Measurements from ENCODE around the gene NTNG2.

NTNG2 gene

GRCh38 chr9:132166599-132166998 lies 4.7 kb downstream of the NTNG2 start:
- H3K4me1 Mint-ChIP-seq = peaks cover 28% of the 10 kb centered on the region
- no peak for DNase-seq (ENCODE audit: low spot score in 2 of 2)
- no peak overlapping the region for H3K27ac Mint-ChIP-seq (ENCODE audit: low read depth)
- no peaks in the 10 kb centered on the region for H3K9me3 Mint-ChIP-seq
- no peak for ATAC-seq (replicated peaks; ENCODE audit: extremely low read depth, poor library complexity, severe bottlenecking)
- H3K4me3 Mint-ChIP-seq = no peak overlapping the region
- peaks cover 4% of the 10 kb centered on the region for H3K36me3 Mint-ChIP-seq (ENCODE audit: insufficient read depth)
- H3K27me3 Mint-ChIP-seq = peaks cover 59% of the 10 kb centered on the region

- no peak for DNase-seq (ENCODE audit: low spot score in 2 of 2)
Observed at GRCh38 chr9:132167192-132167591, 5.3 kb downstream of the NTNG2 start.

GRCh38 chr9:132168347-132168746 lies 6.5 kb downstream of the NTNG2 start:
- no peak overlapping the region for H3K4me3 Mint-ChIP-seq

More at GRCh38 chr9:132167192-132167591, 5.3 kb downstream of the NTNG2 start:
- H3K4me1 Mint-ChIP-seq = peaks cover 32% of the 10 kb centered on the region
- H3K4me3 Mint-ChIP-seq = no peak overlapping the region
- H3K9me3 Mint-ChIP-seq = no peaks in the 10 kb centered on the region
- peaks cover 55% of the 10 kb centered on the region for H3K27me3 Mint-ChIP-seq
- H3K27ac Mint-ChIP-seq (ENCODE audit: low read depth) = no peak overlapping the region
- ATAC-seq (replicated peaks; ENCODE audit: extremely low read depth, poor library complexity, severe bottlenecking) = no peak
- H3K36me3 Mint-ChIP-seq (ENCODE audit: insufficient read depth) = peaks cover 3% of the 10 kb centered on the region

GRCh38 chr9:132168851-132169250 lies 7.0 kb downstream of the NTNG2 start:
- H3K27ac Mint-ChIP-seq (ENCODE audit: low read depth) = no peak overlapping the region
- H3K27me3 Mint-ChIP-seq = peaks cover 45% of the 10 kb centered on the region
- no peaks in the 10 kb centered on the region for H3K36me3 Mint-ChIP-seq (ENCODE audit: insufficient read depth)
- DNase-seq (ENCODE audit: low spot score in 2 of 2) (no peak), ATAC-seq (replicated peaks; ENCODE audit: extremely low read depth, poor library complexity, severe bottlenecking) (no peak)
- H3K4me3 Mint-ChIP-seq = no peak overlapping the region
- no peaks in the 10 kb centered on the region for H3K9me3 Mint-ChIP-seq
- peaks cover 26% of the 10 kb centered on the region for H3K4me1 Mint-ChIP-seq

More at GRCh38 chr9:132168347-132168746, 6.5 kb downstream of the NTNG2 start:
- H3K9me3 Mint-ChIP-seq = no peaks in the 10 kb centered on the region
- no peak overlapping the region for H3K27ac Mint-ChIP-seq (ENCODE audit: low read depth)
- DNase-seq (ENCODE audit: low spot score in 2 of 2) (no peak), ATAC-seq (replicated peaks; ENCODE audit: extremely low read depth, poor library complexity, severe bottlenecking) (no peak)
- H3K27me3 Mint-ChIP-seq = peaks cover 49% of the 10 kb centered on the region
- no peaks in the 10 kb centered on the region for H3K36me3 Mint-ChIP-seq (ENCODE audit: insufficient read depth)
- H3K4me1 Mint-ChIP-seq = peaks cover 28% of the 10 kb centered on the region

GRCh38 chr9:132169672-132170392 lies 8.0 kb downstream of the NTNG2 start:
- Mint-ChIP-seq H3K27ac (ENCODE audit: low read depth) (no peak overlapping the region), H3K27me3 (peaks cover 35% of the 10 kb centered on the region), H3K9me3 (no peaks in the 10 kb centered on the region), H3K4me3 (no peak overlapping the region), H3K36me3 (ENCODE audit: insufficient read depth) (no peaks in the 10 kb centered on the region), H3K4me1 (peaks cover 23% of the 10 kb centered on the region)
- DNase-seq (ENCODE audit: low spot score in 2 of 2) = peak; percentile 26 to 43
- ATAC-seq (replicated peaks; ENCODE audit: extremely low read depth, poor library complexity, severe bottlenecking) = no peak

GRCh38 chr9:132171702-132172101 lies 9.8 kb downstream of the NTNG2 start:
- ATAC-seq (replicated peaks; ENCODE audit: extremely low read depth, poor library complexity, severe bottlenecking) = no peak
- DNase-seq (ENCODE audit: low spot score in 2 of 2) = no peak
- H3K4me1 Mint-ChIP-seq = peaks cover 21% of the 10 kb centered on the region
- no peak overlapping the region for H3K4me3 Mint-ChIP-seq
- peaks cover 1% of the 10 kb centered on the region for H3K36me3 Mint-ChIP-seq (ENCODE audit: insufficient read depth)
- no peaks in the 10 kb centered on the region for H3K9me3 Mint-ChIP-seq
- no peak overlapping the region for H3K27ac Mint-ChIP-seq (ENCODE audit: low read depth)
- peaks cover 16% of the 10 kb centered on the region for H3K27me3 Mint-ChIP-seq

GRCh38 chr9:132172185-132172584 lies 10.3 kb downstream of the NTNG2 start:
- H3K36me3 Mint-ChIP-seq (ENCODE audit: insufficient read depth) = peaks cover 1% of the 10 kb centered on the region
- H3K4me3 Mint-ChIP-seq = no peak overlapping the region
- H3K9me3 Mint-ChIP-seq = no peaks in the 10 kb centered on the region
- H3K27me3 Mint-ChIP-seq = peaks cover 11% of the 10 kb centered on the region
- DNase-seq (ENCODE audit: low spot score in 2 of 2) (no peak), ATAC-seq (replicated peaks; ENCODE audit: extremely low read depth, poor library complexity, severe bottlenecking) (no peak)
- peaks cover 19% of the 10 kb centered on the region for H3K4me1 Mint-ChIP-seq
- no peak overlapping the region for H3K27ac Mint-ChIP-seq (ENCODE audit: low read depth)

GRCh38 chr9:132175431-132175830 lies 13.6 kb downstream of the NTNG2 start:
- H3K27ac Mint-ChIP-seq (ENCODE audit: low read depth) = no peak overlapping the region
- H3K36me3 Mint-ChIP-seq (ENCODE audit: insufficient read depth) = peaks cover 1% of the 10 kb centered on the region
- no peaks in the 10 kb centered on the region for H3K27me3 Mint-ChIP-seq
- no peak for DNase-seq (ENCODE audit: low spot score in 2 of 2)
- no peak for ATAC-seq (replicated peaks; ENCODE audit: extremely low read depth, poor library complexity, severe bottlenecking)
- no peaks in the 10 kb centered on the region for H3K9me3 Mint-ChIP-seq
- no peak overlapping the region for H3K4me3 Mint-ChIP-seq
- H3K4me1 Mint-ChIP-seq = peaks cover 8% of the 10 kb centered on the region

- no peak for DNase-seq (ENCODE audit: low spot score in 2 of 2)
Observed at GRCh38 chr9:132176338-132176737, 14.5 kb downstream of the NTNG2 start.

GRCh38 chr9:132181796-132182313 lies 20.0 kb downstream of the NTNG2 start:
- Mint-ChIP-seq H3K4me3 (no peak overlapping the region), H3K27me3 (peaks cover 36% of the 10 kb centered on the region), H3K9me3 (no peaks in the 10 kb centered on the region), H3K27ac (ENCODE audit: low read depth) (no peak overlapping the region), H3K36me3 (ENCODE audit: insufficient read depth) (no peaks in the 10 kb centered on the region), H3K4me1 (no peaks in the 10 kb centered on the region)
- ATAC-seq (replicated peaks; ENCODE audit: extremely low read depth, poor library complexity, severe bottlenecking) (no peak), DNase-seq (ENCODE audit: low spot score in 2 of 2) (no peak)

More at GRCh38 chr9:132176338-132176737, 14.5 kb downstream of the NTNG2 start:
- no peak overlapping the region for H3K27ac Mint-ChIP-seq (ENCODE audit: low read depth)
- H3K4me3 Mint-ChIP-seq = no peak overlapping the region
- ATAC-seq (replicated peaks; ENCODE audit: extremely low read depth, poor library complexity, severe bottlenecking) = no peak
- peaks cover 1% of the 10 kb centered on the region for H3K36me3 Mint-ChIP-seq (ENCODE audit: insufficient read depth)
- H3K27me3 Mint-ChIP-seq = no peaks in the 10 kb centered on the region
- no peaks in the 10 kb centered on the region for H3K9me3 Mint-ChIP-seq
- H3K4me1 Mint-ChIP-seq = peaks cover 8% of the 10 kb centered on the region

GRCh38 chr9:132182314-132183091 lies 20.6 kb downstream of the NTNG2 start:
- H3K27me3 Mint-ChIP-seq = peaks cover 41% of the 10 kb centered on the region
- no peaks in the 10 kb centered on the region for H3K9me3 Mint-ChIP-seq

GRCh38 chr9:132183134-132183533 lies 21.3 kb downstream of the NTNG2 start:
- DNase-seq (ENCODE audit: low spot score in 2 of 2) = no peak
- Mint-ChIP-seq H3K4me3 (no peak overlapping the region), H3K4me1 (no peaks in the 10 kb centered on the region), H3K9me3 (no peaks in the 10 kb centered on the region), H3K36me3 (ENCODE audit: insufficient read depth) (no peaks in the 10 kb centered on the region), H3K27me3 (peaks cover 41% of the 10 kb centered on the region), H3K27ac (ENCODE audit: low read depth) (peak overlapping the region; percentile 51)
- ATAC-seq (replicated peaks; ENCODE audit: extremely low read depth, poor library complexity, severe bottlenecking) = no peak

More at GRCh38 chr9:132182314-132183091, 20.6 kb downstream of the NTNG2 start:
- Mint-ChIP-seq H3K36me3 (ENCODE audit: insufficient read depth) (no peaks in the 10 kb centered on the region), H3K4me1 (no peaks in the 10 kb centered on the region), H3K27ac (ENCODE audit: low read depth) (no peak overlapping the region), H3K4me3 (no peak overlapping the region)
- ATAC-seq (replicated peaks; ENCODE audit: extremely low read depth, poor library complexity, severe bottlenecking) = no peak
- DNase-seq (ENCODE audit: low spot score in 2 of 2) = no peak
